ENCODE data around the gene BOD1.

- TF ChIP-seq CTCF (conservative IDR thresholded peaks at IDR 0.05; ENCODE audit: low read depth, low read length) (no peak), EZH2 (IDR thresholded peaks at IDR 0.05; ENCODE audit: borderline replicate concordance, low read depth, low read length, poor library complexity, severe bottlenecking) (no peak)
Measured at GRCh38 chr5:173590436-173591055, 25.9 kb downstream of the BOD1 start.

All from A673 (cell line).